ENCODE data around the gene PWP1. TPM values are rescaled to one million over a fixed set of nuclear protein-coding genes. Genes with fewer than 3 reads are reported as not detected.
A peak's percentile ranks its signal among the peaks of the same experiment; 100 is the strongest.

The PWP1 gene
- total and polyA plus RNA-seq, 3 donors from 2014 or later, result 55.7 to 90.4 (median 65.7) TPM

DNA sequence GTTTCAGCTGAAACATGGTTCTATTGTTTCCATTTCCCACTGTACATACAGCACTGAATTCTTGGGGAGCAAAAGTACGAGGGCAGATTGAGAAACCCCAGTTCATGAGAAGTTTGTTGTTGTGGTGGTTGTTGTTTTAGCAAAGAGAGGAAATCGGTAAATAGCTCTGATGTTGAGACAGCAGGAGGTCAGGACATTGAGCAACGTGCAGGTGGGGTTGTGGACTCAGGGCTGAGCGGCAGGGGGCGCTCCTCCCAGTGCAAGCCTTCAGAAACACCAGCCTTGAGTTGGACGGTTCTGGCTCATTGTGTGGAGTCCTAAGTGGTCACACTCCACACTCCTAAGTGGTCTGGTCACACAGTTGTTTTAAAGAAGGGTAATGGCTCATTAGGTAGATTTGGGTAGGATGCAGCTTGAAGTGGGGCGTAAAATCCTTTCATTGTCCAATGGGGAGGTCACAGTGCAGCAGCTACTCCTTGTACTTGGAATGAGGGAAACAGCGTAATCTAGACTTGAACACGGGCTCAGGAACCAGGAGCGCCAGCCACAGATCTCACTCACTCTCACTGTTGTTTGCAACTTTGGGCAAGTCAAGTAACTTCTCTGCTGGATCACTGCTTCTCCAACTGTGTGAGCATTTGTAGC, 14.5 kb upstream of the PWP1 start:
- Histone ChIP-seq H3K27me3 (no peaks in the 10 kb centered on the region), H3K4me1 (no peaks in the 10 kb centered on the region), H3K9me3 (no peaks in the 10 kb centered on the region), H3K4me3 (no peak overlapping the region), H3K27ac (no peak overlapping the region), H3K36me3 (ENCODE audit: low read depth, missing control alignments) (no peaks in the 10 kb centered on the region)
- WGBS, 2 donors, result 54 to 57% methylated on average over 10 of the region's 10 CpGs
- intact Hi-C loops (cut with DNase I; ENCODE audit: low total_unique reads), result no loop called here
- peak; percentile 28 for DNase-seq
- TF ChIP-seq, protein P1, sequence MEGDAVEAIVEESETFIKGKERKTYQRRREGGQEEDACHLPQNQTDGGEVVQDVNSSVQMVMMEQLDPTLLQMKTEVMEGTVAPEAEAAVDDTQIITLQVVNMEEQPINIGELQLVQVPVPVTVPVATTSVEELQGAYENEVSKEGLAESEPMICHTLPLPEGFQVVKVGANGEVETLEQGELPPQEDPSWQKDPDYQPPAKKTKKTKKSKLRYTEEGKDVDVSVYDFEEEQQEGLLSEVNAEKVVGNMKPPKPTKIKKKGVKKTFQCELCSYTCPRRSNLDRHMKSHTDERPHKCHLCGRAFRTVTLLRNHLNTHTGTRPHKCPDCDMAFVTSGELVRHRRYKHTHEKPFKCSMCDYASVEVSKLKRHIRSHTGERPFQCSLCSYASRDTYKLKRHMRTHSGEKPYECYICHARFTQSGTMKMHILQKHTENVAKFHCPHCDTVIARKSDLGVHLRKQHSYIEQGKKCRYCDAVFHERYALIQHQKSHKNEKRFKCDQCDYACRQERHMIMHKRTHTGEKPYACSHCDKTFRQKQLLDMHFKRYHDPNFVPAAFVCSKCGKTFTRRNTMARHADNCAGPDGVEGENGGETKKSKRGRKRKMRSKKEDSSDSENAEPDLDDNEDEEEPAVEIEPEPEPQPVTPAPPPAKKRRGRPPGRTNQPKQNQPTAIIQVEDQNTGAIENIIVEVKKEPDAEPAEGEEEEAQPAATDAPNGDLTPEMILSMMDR (IDR thresholded peaks at IDR 0.05), result peak in 2 of 3 experiments; percentile 26 to 46
- no peak for TF ChIP-seq POLR2A (IDR thresholded peaks at IDR 0.05)

DNA sequence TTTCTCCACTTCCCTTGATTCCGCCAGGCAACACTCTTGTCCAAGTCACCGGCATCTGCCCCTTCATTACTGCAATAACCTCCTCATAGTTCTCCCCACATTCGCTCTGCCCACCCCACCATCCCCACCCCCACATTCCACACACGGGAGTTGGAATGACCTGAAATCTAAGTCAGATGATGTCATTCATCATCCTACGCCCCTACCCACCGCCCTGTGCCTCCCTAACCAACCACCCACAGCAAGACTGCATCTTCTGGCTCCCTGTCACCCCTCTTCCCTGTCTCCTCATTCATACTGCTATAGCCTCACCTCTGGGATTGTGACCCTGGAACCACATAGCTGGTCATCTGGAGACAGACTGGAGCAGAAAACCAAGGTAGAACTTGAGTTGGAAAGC, 7.9 kb upstream of the PWP1 start:
- Histone ChIP-seq H3K36me3 (ENCODE audit: low read depth, missing control alignments) (no peaks in the 10 kb centered on the region), H3K4me1 (no peaks in the 10 kb centered on the region), H3K27me3 (no peaks in the 10 kb centered on the region), H3K27ac (no peak overlapping the region), H3K4me3 (no peak overlapping the region), H3K9me3 (no peaks in the 10 kb centered on the region)
- no peak for DNase-seq
- TF ChIP-seq, protein P1 (IDR thresholded peaks at IDR 0.05), result no peak
- TF ChIP-seq POLR2A (IDR thresholded peaks at IDR 0.05), result no peak
- WGBS, 2 donors, result 54 to 61% methylated on average over 6 of the region's 6 CpGs
- intact Hi-C loops (cut with DNase I; ENCODE audit: low total_unique reads), result no loop called here

DNA sequence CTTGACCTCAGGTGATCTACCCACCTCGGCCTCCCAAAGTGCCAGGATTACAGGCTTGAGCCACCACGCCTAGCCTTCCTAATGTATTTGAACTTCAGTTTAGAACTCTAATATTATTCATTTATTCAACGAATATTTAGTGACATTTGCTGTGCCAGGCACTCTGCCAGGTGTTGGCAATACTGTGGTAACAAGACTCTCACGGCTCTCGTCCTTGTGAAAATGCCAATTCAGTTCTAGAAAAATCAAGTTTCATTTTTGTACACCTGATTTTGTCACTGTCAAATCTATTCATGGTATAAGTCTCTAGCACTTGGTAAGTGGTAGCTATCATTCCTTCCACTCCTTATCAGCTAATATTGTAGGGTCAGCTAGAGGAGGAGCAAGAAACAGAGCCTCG, 6.3 kb upstream of the PWP1 start:
- H3K27me3 ChIP-seq, result no peaks in the 10 kb centered on the region
- H3K4me3 ChIP-seq, result no peak overlapping the region
- no peaks in the 10 kb centered on the region for H3K4me1 ChIP-seq
- no peaks in the 10 kb centered on the region for H3K36me3 ChIP-seq (ENCODE audit: low read depth, missing control alignments)
- intact Hi-C loops (cut with DNase I; ENCODE audit: low total_unique reads), result no loop called here
- TF ChIP-seq POLR2A (IDR thresholded peaks at IDR 0.05), result no peak
- TF ChIP-seq, protein P1 (IDR thresholded peaks at IDR 0.05), result no peak
- H3K27ac ChIP-seq, result no peak overlapping the region
- no peaks in the 10 kb centered on the region for H3K9me3 ChIP-seq
- 64 to 68% methylated on average over 6 of the region's 6 CpGs for WGBS, 2 donors
- DNase-seq, result no peak

DNA sequence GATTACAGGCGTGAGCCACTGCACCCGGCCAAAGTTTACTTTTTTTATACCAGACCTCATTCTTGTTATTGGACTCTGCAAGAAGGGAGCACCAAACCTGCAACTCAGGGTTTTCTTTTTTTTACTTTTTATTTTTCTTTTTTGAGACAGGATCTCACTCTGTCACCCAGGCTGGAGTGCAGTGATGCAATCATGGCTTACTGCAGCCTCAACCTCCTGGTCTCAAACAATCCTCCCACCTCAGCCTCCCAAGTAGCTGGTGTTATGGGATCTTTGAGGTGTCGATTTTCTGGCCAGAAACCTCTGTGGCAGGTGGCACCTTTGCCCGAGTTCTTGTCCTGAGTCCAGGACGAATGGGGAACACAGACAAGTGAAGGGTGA, 4.2 kb upstream of the PWP1 start:
- DNase-seq, result no peak
- Histone ChIP-seq H3K4me1 (no peaks in the 10 kb centered on the region), H3K27me3 (no peaks in the 10 kb centered on the region), H3K4me3 (no peak overlapping the region), H3K9me3 (no peaks in the 10 kb centered on the region), H3K27ac (no peak overlapping the region), H3K36me3 (ENCODE audit: low read depth, missing control alignments) (no peaks in the 10 kb centered on the region)
- TF ChIP-seq POLR2A (IDR thresholded peaks at IDR 0.05), result no peak
- TF ChIP-seq, protein P1 (IDR thresholded peaks at IDR 0.05), result no peak
- intact Hi-C loops (cut with DNase I; ENCODE audit: low total_unique reads), result no loop called here
- 77 to 78% methylated on average over 5 of the region's 5 CpGs for WGBS, 2 donors
